ENCODE measurements around the gene THSD7B.

Gene THSD7B

GRCh38 chr2:137262594-137262993, 497.2 kb downstream of the THSD7B start:
- Histone ChIP-seq H2AFZ (ENCODE audit: low read length) (no peak overlapping the region), H3K4me2 (ENCODE audit: low read depth, low read length, poor library complexity, severe bottlenecking) (no peak overlapping the region), H3F3A (ENCODE audit: low read depth) (no peaks in the 10 kb centered on the region)

GRCh38 chr2:137287913-137288639, 522.7 kb downstream of the THSD7B start:
- Histone ChIP-seq H3F3A (ENCODE audit: low read depth) (no peaks in the 10 kb centered on the region), H3K9me2 (replicated peaks; ENCODE audit: low read depth, low read length) (no peaks in the 10 kb centered on the region), H4K20me1 (ENCODE audit: insufficient read depth, low read length, poor library complexity, severe bottlenecking) (no peaks in the 10 kb centered on the region), H3K36me3 (ENCODE audit: insufficient read depth, low read length) (no peaks in the 10 kb centered on the region), H3K9ac (ENCODE audit: low read depth, low read length, poor library complexity, severe bottlenecking) (no peak overlapping the region), H3K4me1 (ENCODE audit: insufficient read depth, low read length, poor library complexity, severe bottlenecking) (no peaks in the 10 kb centered on the region), H3K27me3 (ENCODE audit: insufficient read depth, low read length, poor library complexity, severe bottlenecking) (no peaks in the 10 kb centered on the region), H3K4me3 (ENCODE audit: low read length, poor library complexity, severe bottlenecking) (no peak overlapping the region), H3K4me2 (ENCODE audit: low read depth, low read length, poor library complexity, severe bottlenecking) (no peak overlapping the region), H3K9me3 (ENCODE audit: insufficient read depth, low read depth, low read length) (no peaks in the 10 kb centered on the region), H3K79me2 (ENCODE audit: insufficient read depth, low read length) (no peaks in the 10 kb centered on the region), H2AFZ (ENCODE audit: low read length) (no peak overlapping the region)
- TF ChIP-seq CTCF (conservative IDR thresholded peaks at IDR 0.05; ENCODE audit: low read length) (no peak), EZH2phosphoT487 (IDR thresholded peaks at IDR 0.05; ENCODE audit: borderline replicate concordance) (no peak)

More at GRCh38 chr2:137262594-137262993, 497.2 kb downstream of the THSD7B start:
- TF ChIP-seq EZH2phosphoT487 (IDR thresholded peaks at IDR 0.05; ENCODE audit: borderline replicate concordance) (no peak), CTCF (conservative IDR thresholded peaks at IDR 0.05; ENCODE audit: low read length) (no peak)
- Histone ChIP-seq H3K4me3 (ENCODE audit: low read length, poor library complexity, severe bottlenecking) (no peak overlapping the region), H4K20me1 (ENCODE audit: insufficient read depth, low read length, poor library complexity, severe bottlenecking) (no peaks in the 10 kb centered on the region), H3K27me3 (ENCODE audit: insufficient read depth, low read length, poor library complexity, severe bottlenecking) (no peaks in the 10 kb centered on the region), H3K4me1 (ENCODE audit: insufficient read depth, low read length, poor library complexity, severe bottlenecking) (no peaks in the 10 kb centered on the region), H3K36me3 (ENCODE audit: insufficient read depth, low read length) (no peaks in the 10 kb centered on the region), H3K9me3 (ENCODE audit: insufficient read depth, low read depth, low read length) (no peaks in the 10 kb centered on the region), H3K9me2 (replicated peaks; ENCODE audit: low read depth, low read length) (no peaks in the 10 kb centered on the region), H3K9ac (ENCODE audit: low read depth, low read length, poor library complexity, severe bottlenecking) (no peak overlapping the region), H3K79me2 (ENCODE audit: insufficient read depth, low read length) (no peaks in the 10 kb centered on the region)

GRCh38 chr2:137291836-137292570, 526.7 kb downstream of the THSD7B start:
- Histone ChIP-seq H3K9me3 (ENCODE audit: insufficient read depth, low read depth, low read length) (no peaks in the 10 kb centered on the region), H4K20me1 (ENCODE audit: insufficient read depth, low read length, poor library complexity, severe bottlenecking) (no peaks in the 10 kb centered on the region), H3K4me2 (ENCODE audit: low read depth, low read length, poor library complexity, severe bottlenecking) (no peak overlapping the region), H3K4me3 (ENCODE audit: low read length, poor library complexity, severe bottlenecking) (no peak overlapping the region), H3F3A (ENCODE audit: low read depth) (no peaks in the 10 kb centered on the region), H3K36me3 (ENCODE audit: insufficient read depth, low read length) (no peaks in the 10 kb centered on the region), H3K9ac (ENCODE audit: low read depth, low read length, poor library complexity, severe bottlenecking) (no peak overlapping the region), H3K9me2 (replicated peaks; ENCODE audit: low read depth, low read length) (peaks cover 4% of the 10 kb centered on the region; the same call in 1 of the 2 replicates), H3K79me2 (ENCODE audit: insufficient read depth, low read length) (no peaks in the 10 kb centered on the region), H2AFZ (ENCODE audit: low read length) (no peak overlapping the region), H3K4me1 (ENCODE audit: insufficient read depth, low read length, poor library complexity, severe bottlenecking) (no peaks in the 10 kb centered on the region), H3K27me3 (ENCODE audit: insufficient read depth, low read length, poor library complexity, severe bottlenecking) (no peaks in the 10 kb centered on the region)
- TF ChIP-seq EZH2phosphoT487 (IDR thresholded peaks at IDR 0.05; ENCODE audit: borderline replicate concordance): no peak
- no peak for TF ChIP-seq CTCF (conservative IDR thresholded peaks at IDR 0.05; ENCODE audit: low read length)

Measured in Loucy (cell line).